K562 (cell line): ENCODE results near the gene VWA7. TPM values are rescaled to one million over a fixed set of nuclear protein-coding genes. Genes with fewer than 3 reads are reported as not detected.

Experiments
- BCOR ChIP-seq: fragments of 450-650 bp; IDR thresholded peaks from 2 replicates; pipeline ENCODE4 v1.6.1; 2016
- CAMTA2 ChIP-seq: fragments of 250-450 bp; sonication (Bioruptor Pico); conservative IDR thresholded peaks from 2 replicates; pipeline ENCODE4 v1.5.1; 2022
- E2F5 ChIP-seq: sonication (generic); formaldehyde crosslinking; IDR thresholded peaks from 2 replicates; pipeline ENCODE4 v1.8.0; 2022; ENCODE audit warnings: mild to moderate bottlenecking, missing genetic modification reagents
- HDAC1 ChIP-seq, 2 experiments: fragments of 450-650 bp; IDR thresholded peaks; 2 replicates each; pipeline ENCODE4 v1.6.1; 2016 to 2017; ENCODE audit warnings: inconsistent platforms in 1 of 2, mild to moderate bottlenecking in 1 of 2, moderate library complexity in 1 of 2
- KLF10 ChIP-seq: fragments of 250-450 bp; sonication (Bioruptor Pico); IDR thresholded peaks from 2 replicates; pipeline ENCODE4 v1.6.1; 2021; ENCODE audit warnings: matching md5 sums
- MCM7 ChIP-seq, 2 experiments: fragments of 450-650 bp; IDR thresholded peaks; 2 replicates each; pipeline ENCODE4 v1.6.1; 2016 to 2018
- MTF1 ChIP-seq: fragments of 250-450 bp; sonication (Bioruptor Pico); IDR thresholded peaks from 2 replicates; pipeline ENCODE4 v1.9.0; 2021; ENCODE audit warnings: moderate library complexity, mild to moderate bottlenecking, inconsistent platforms, borderline replicate concordance
- PHTF2 ChIP-seq: fragments of 250-450 bp; sonication (Bioruptor Pico); IDR thresholded peaks from 2 replicates; pipeline ENCODE4 v1.5.0; 2021; ENCODE audit warnings: mild to moderate bottlenecking
- PML ChIP-seq: IDR thresholded peaks from 2 replicates; pipeline ENCODE4 v1.6.1; 2012; ENCODE audit warnings: low read length, inconsistent platforms
- RBBP5 ChIP-seq: fragments of 200-600 bp; sonication (generic); IDR thresholded peaks from 2 replicates; pipeline ENCODE4 v1.6.1; 2012; ENCODE audit warnings: borderline replicate concordance, mild to moderate bottlenecking, low read length, control low read depth, inconsistent platforms; ENCODE audit not compliant: insufficient read depth, poor library complexity, severe bottlenecking
- RBM14 ChIP-seq: fragments of 200-400 bp; formaldehyde crosslinking; IDR thresholded peaks from 2 replicates; pipeline ENCODE4 v1.6.1; 2018; ENCODE audit warnings: low read depth, mild to moderate bottlenecking, low read length, moderate library complexity, borderline replicate concordance; ENCODE audit not compliant: insufficient read depth
- RBM22 ChIP-seq: fragments of 200-400 bp; formaldehyde crosslinking; IDR thresholded peaks from 2 replicates; pipeline ENCODE4 v1.6.1; 2018; ENCODE audit warnings: low read length, low read depth; ENCODE audit not compliant: poor library complexity, severe bottlenecking
- SPI1 ChIP-seq: IDR thresholded peaks from 2 replicates; pipeline ENCODE4 v1.6.1; 2011; ENCODE audit warnings: low read depth, low read length, control low read depth, borderline replicate concordance
- SRSF1 ChIP-seq: fragments of 200-400 bp; formaldehyde crosslinking; IDR thresholded peaks from 2 replicates; pipeline ENCODE4 v1.6.1; 2017; ENCODE audit warnings: mild to moderate bottlenecking, low read depth, low read length, moderate library complexity
- TAF15 ChIP-seq: fragments of 200-400 bp; formaldehyde crosslinking; IDR thresholded peaks from 2 replicates; pipeline ENCODE4 v1.6.1; 2017; ENCODE audit warnings: mild to moderate bottlenecking, low read depth, low read length, moderate library complexity
- ZNF140 ChIP-seq: fragments of 250-450 bp; sonication (Bioruptor Pico); IDR thresholded peaks from 2 replicates; pipeline ENCODE4 v1.8.0; 2021; ENCODE audit warnings: moderate library complexity, mild to moderate bottlenecking, inconsistent platforms
- ZNF668 ChIP-seq: fragments of 250-450 bp; sonication (Bioruptor Pico); IDR thresholded peaks from 2 replicates; pipeline ENCODE4 v1.8.0; 2022; ENCODE audit warnings: mild to moderate bottlenecking, inconsistent platforms
- polyA plus RNA-seq, 8 experiments: library from polyadenylated mRNA; depleted of rRNA in 4 of 8; stranded (reverse) in 5 of 8; unstranded in 3 of 8; fragments of >200 nt; fragmentation: Nextera tagmentation in 2 of 8; fragmentation: Illumina TruSeq in 1 of 8; extraction: Ambion mirVana in 2 of 8; extraction: Trizol in 1 of 8; gene quantifications; 2 replicates each; pipeline versions ENCODE4 v1.2.1 to v1.2.3, GENCODE V29; 2011 to 2014; ENCODE audit warnings: inconsistent platforms in 1 of 8, missing spikeins in 1 of 8
- total RNA-seq, 7 experiments: library from RNA; depleted of rRNA in 6 of 7; stranded (reverse); fragments of >200 nt in 6 of 7; fragmentation: Illumina TruSeq in 2 of 7; extraction: Trizol in 2 of 7; gene quantifications; 2 replicates each; pipeline versions ENCODE4 v1.2.1 to v1.2.3, GENCODE V29; 2011 to 2021; ENCODE audit warnings: low replicate concordance in 1 of 7
- TF ChIP-seq, protein P1 (sequence below): sonication (generic); formaldehyde crosslinking; IDR thresholded peaks from 2 replicates; pipeline ENCODE4 v1.8.0; 2022; ENCODE audit warnings: mild to moderate bottlenecking, missing genetic modification reagents
- TF ChIP-seq, protein P2 (sequence below): fragments of 450-650 bp; formaldehyde crosslinking; IDR thresholded peaks from 2 replicates; pipeline ENCODE4 v1.4.0; 2022; ENCODE audit warnings: missing genetic modification characterization
- TF ChIP-seq, protein P3 (sequence below): fragments of 250-450 bp; sonication (Bioruptor Pico); IDR thresholded peaks from 2 replicates; pipeline ENCODE4 v1.9.0; 2021; ENCODE audit warnings: mild to moderate bottlenecking

VWA7 gene
- total and polyA plus RNA-seq, 9 of the 15 experiments (the other 6 are each of a cell fraction or from before 2014, with no cell fraction given), result 0.18 to 2.9 (median 0.95) TPM

GRCh38 chr6:31740397-31741223 lies 36.5 kb downstream of the VWA7 start (continued):
- TF ChIP-seq, protein P1, sequence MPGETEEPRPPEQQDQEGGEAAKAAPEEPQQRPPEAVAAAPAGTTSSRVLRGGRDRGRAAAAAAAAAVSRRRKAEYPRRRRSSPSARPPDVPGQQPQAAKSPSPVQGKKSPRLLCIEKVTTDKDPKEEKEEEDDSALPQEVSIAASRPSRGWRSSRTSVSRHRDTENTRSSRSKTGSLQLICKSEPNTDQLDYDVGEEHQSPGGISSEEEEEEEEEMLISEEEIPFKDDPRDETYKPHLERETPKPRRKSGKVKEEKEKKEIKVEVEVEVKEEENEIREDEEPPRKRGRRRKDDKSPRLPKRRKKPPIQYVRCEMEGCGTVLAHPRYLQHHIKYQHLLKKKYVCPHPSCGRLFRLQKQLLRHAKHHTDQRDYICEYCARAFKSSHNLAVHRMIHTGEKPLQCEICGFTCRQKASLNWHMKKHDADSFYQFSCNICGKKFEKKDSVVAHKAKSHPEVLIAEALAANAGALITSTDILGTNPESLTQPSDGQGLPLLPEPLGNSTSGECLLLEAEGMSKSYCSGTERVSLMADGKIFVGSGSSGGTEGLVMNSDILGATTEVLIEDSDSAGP (CRISPR knock-in tag), result 0 out of 2 replicates have a peak, but pooled peaks have one; percentile 15
- TF ChIP-seq, protein P2, sequence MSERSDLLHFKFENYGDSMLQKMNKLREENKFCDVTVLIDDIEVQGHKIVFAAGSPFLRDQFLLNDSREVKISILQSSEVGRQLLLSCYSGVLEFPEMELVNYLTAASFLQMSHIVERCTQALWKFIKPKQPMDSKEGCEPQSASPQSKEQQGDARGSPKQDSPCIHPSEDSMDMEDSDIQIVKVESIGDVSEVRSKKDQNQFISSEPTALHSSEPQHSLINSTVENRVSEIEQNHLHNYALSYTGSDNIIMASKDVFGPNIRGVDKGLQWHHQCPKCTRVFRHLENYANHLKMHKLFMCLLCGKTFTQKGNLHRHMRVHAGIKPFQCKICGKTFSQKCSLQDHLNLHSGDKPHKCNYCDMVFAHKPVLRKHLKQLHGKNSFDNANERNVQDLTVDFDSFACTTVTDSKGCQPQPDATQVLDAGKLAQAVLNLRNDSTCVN, result 0 out of 2 replicates have a peak, but pooled peaks have one; percentile 39
- peak; percentile 74 for TF ChIP-seq RBBP5
- no peak for TF ChIP-seq ZNF668 (CRISPR knock-in tag)
- 0 out of 4 replicates have a peak, but pooled peaks of 1 of the 2 experiments have one; percentile 15 for TF ChIP-seq HDAC1 (IDR thresholded peaks at IDR 0.05)
- 0 out of 4 replicates have a peak, but pooled peaks of 1 of the 2 experiments have one; percentile 18 for TF ChIP-seq MCM7 (IDR thresholded peaks at IDR 0.05)
- peak; percentile 96 for TF ChIP-seq RBM14
- peak; percentile 73; the same call in 1 of the 2 replicates for TF ChIP-seq KLF10 (CRISPR knock-in tag)
- TF ChIP-seq PML, result peak; percentile 8; the same call in 1 of the 2 replicates
- TF ChIP-seq ZNF140 (CRISPR knock-in tag), result peak; percentile 25; the same call in 1 of the 2 replicates
- TF ChIP-seq, protein P3, sequence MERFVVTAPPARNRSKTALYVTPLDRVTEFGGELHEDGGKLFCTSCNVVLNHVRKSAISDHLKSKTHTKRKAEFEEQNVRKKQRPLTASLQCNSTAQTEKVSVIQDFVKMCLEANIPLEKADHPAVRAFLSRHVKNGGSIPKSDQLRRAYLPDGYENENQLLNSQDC (CRISPR knock-in tag), result peak; percentile 3; the same call in 1 of the 2 replicates
- TF ChIP-seq MTF1 (CRISPR knock-in tag), result peak; percentile 33; the same call in 1 of the 2 replicates
- TF ChIP-seq RBM22, result peak; percentile 58
- 0 out of 2 replicates have a peak, but pooled peaks have one; percentile 3 for TF ChIP-seq SRSF1
- peak; percentile 61; the same call in 1 of the 2 replicates for TF ChIP-seq SPI1
- TF ChIP-seq TAF15, result 0 out of 2 replicates have a peak, but pooled peaks have one; percentile 75
- TF ChIP-seq PHTF2 (CRISPR knock-in tag), result peak; percentile 7; the same call in 1 of the 2 replicates
- 0 out of 2 replicates have a peak, but pooled peaks have one; percentile 9 for TF ChIP-seq E2F5
- TF ChIP-seq BCOR, result peak; percentile 12; the same call in 1 of the 2 replicates
- peak; percentile 56; the same call in 1 of the 2 replicates for TF ChIP-seq CAMTA2 (CRISPR knock-in tag)
